ENCODE data around the gene FAM168A.

GRCh38 chr11:73466643-73467042 is 131.3 kb downstream of the FAM168A start:
- TF ChIP-seq POLR2A (IDR thresholded peaks at IDR 0.05) = no peak
- TF ChIP-seq CTCF (IDR thresholded peaks at IDR 0.05) = peak in 1 of 6 experiments; percentile 4
